T-helper 9 cell (primary cell): ENCODE data around the gene HPSE2.
"Not testable (repeated sequence)": the region's sequence is repeated elsewhere in the genome, so short reads cannot be mapped to it uniquely, and the experiment has no call there.

Experiments
- DNase-seq: peaks from one replicate; pipeline ENCODE4 v3.0.0-alpha.2; 2020

Gene HPSE2

DNA sequence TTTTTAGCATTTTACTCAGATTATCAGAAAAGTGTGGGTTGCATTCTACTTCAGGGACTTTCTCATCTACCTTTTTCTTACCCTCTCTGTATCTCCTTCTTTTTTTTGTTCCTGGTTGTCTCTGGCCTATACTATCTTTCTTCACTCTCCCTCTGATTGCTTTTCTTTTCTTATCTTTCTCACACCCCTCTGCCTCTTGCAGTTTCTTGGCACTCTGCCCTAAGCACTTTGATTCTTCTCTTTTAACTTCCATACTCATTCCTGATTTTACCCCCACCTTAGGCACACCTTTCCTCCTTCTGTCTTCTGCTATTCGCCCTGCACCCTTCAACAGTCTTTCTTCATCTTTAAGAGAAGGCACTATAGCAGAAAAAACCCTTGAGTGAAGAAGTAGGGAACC lies 696.1 kb downstream of the HPSE2 start:
- DNase-seq: no peak

GRCh38 chr10:98538472-98538871 lies 697.2 kb downstream of the HPSE2 start:
- no peak for DNase-seq

GRCh38 chr10:98536551-98536950 lies 699.1 kb downstream of the HPSE2 start:
- no peak for DNase-seq

GRCh38 chr10:98533746-98534445 lies 701.8 kb downstream of the HPSE2 start:
- DNase-seq: no peak

DNA sequence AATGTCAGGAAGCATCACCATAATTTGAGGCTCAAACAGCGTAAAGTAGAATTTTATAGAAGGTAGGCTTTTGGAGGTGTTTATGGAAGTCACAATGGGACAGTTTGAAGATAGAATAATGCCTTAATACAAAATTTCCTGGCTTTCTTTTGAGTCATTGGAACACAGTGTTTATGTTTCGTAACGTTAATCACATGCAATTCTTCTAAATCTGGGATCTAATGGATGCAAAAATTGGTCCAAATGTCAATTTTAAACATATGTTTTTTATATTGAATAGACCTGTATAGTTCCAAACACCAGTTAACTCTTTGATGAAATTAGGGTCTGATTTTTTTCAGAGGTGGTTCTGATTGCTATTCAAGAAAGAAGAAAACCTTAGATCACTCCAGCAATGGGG lies 702.4 kb downstream of the HPSE2 start:
- DNase-seq: no peak

DNA sequence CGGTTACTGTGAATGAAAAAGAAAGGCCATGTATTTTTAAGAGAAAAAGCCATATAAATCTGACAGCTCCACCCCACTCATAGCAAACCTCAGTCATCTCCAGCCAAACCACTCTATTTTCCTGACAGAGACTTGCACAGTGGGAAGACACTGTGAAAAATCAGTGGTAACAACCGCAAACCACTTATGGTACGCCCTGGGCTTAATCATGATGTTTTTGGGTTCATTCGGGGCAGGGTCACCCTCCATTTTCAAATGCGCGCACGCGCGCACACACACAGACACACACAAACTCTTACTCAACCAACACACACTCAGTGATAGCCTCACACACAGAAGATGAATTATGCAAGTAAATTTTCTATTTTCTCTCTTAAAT lies 706.9 kb downstream of the HPSE2 start:
- DNase-seq: no peak

DNA sequence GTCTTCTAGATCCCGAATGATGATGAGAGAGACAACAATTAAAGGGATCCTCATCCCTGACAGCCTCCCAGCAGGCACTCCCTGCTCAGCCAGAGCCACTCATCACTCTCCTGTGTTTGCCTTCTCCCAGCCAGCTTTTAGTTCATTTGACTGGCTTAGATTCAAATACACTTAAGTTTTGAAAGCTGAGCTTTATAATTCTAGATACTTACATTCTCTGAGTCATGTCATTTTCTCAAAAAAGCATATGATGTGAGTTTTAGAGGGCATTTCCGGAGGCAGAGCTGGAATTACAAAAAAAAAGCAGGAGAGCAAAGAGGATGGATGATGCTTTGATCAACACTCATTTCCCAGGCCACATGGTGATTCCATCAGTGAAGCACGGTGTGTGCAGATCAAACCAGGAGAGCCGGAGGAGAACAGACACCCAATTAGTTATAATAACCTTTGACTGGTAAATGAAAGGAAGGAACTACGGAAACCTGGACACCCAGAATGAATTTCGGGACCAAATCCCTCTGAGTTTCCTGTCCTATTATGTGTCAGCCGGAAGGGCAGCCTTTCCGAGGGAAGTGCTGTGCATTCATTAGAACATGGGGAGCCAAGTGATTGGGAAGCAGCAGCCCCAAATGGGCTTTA lies 707.4 kb downstream of the HPSE2 start:
- no peak for DNase-seq

DNA sequence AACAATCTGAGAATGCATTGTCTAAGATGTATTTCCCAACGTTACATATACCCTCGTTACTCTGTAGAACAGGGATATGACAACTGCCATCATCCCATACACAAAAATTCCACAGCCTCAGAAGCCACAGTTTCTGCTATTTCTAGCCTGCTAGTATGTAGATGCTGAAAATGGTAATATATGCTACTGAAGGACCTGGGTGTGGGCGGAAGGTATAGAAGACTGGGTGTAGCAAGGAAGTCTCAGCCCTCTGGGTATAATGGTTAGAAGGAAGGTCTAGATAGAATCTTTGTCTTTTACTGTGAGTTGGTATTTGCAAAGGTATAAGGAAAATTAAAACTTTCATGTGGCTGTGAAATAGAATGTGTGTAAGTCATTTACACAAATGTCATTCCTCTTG lies 709.7 kb downstream of the HPSE2 start:
- DNase-seq: no peak

DNA sequence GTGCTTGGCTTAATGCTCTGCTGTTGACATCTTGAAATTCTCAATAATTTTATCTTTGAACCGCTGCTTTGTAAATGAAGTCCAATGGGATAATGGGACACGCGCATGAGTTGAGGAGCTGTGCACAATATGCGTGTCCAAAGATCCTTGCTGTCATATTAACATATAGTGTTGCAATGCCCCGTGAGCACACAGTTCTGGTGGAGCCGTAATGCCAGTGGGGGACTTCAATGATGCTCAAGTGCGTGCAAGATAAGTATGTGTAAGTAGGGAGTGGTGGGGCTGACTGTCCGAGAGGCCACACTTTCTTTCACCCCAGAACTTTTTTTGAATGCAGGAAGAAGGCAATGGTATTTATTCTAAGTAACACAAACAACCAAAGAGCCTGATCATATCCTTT lies 711.5 kb downstream of the HPSE2 start:
- no peak for DNase-seq

GRCh38 chr10:98519841-98520240 lies 715.8 kb downstream of the HPSE2 start:
- DNase-seq: no peak

- DNase-seq: no peak
Observed at GRCh38 chr10:98517672-98518071, 718.0 kb downstream of the HPSE2 start.

DNA sequence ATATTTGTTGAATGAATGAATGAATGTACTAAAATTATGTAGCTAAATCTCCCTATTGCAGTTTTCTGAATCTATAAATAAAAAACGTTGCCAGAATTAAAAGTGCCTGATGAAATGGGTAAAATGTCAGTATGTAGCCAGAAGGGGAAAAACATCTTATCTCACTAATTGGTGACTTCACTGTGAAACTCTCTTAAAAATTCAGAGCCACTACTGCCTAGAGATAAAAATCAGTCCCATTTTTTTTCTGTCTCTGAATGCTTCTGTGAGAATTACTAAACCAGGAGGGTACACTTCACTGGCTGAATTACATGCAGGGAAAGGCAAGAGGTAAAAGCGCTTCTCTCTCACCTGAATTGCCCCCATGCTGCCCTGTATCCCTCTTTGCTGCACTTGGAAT lies 719.3 kb downstream of the HPSE2 start:
- no peak for DNase-seq

DNA sequence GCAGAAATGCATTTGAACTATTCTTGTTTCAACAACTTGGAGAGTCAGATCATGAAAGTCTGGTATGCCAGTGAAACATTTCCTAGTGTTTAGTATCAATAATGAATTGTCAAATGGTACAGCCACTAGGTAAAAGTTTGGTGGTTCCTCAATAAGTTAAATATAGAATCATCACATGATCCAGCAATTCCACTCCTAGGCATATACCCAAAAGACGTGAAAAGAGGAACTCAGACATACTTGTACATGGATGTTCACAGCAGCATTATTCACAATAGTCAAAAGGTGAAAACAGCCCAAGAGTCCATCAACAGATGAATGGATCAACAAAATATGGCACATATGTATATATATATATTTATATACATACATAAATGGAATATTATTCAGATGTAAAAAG lies 721.9 kb downstream of the HPSE2 start:
- no peak for DNase-seq

DNA sequence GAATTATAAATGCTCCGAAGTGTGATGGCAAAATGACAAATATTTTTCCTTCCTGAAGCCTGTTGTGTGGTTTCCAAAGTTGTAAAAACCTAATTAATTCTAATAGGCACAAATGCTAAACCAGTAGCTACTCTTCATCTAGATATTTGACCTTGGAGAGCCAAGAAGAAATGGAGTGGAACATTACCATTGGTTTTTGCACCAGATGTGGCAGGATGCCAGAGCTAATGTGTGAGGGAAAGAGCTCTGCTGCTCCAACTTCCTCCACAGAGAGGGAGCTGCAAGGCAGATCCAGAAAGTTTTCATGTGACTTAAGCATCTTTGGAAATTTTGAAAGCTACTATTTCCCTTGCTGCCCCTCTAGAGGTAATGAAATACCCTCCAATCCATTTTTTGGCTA lies 723.8 kb downstream of the HPSE2 start:
- no peak for DNase-seq

DNA sequence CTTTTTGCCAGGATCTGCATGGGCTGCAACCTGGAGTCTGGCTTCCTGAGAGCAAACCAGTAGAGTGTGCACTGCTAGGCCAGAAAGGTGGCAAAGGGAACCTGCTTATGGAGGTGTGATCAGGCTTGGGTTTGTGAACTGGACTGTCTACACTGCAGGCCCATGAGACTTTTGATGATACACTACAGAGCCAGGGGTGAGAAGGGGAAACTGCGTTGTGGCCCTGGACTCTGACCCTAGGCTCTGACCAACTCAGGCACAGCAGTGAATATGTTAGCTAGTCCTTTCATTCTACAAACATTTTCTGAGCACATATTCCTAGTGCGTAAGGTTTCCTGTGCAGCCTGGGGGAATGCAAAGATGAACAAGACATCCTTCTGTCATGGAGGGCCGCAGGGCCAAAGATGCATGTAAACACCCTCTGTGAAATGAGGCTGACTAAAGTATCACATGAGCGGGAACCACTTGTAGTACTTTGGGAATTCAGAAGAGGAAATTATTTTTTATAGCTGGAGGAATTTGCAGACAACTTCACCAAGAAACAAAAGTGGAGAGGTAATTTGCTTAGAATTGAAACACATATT lies 725.1 kb downstream of the HPSE2 start:
- DNase-seq: no peak

- DNase-seq: no peak
Observed at GRCh38 chr10:98509745-98510144, 725.9 kb downstream of the HPSE2 start.

GRCh38 chr10:98502535-98502934 lies 733.1 kb downstream of the HPSE2 start:
- DNase-seq: not testable (repeated sequence)

- DNase-seq: no peak
Observed at GRCh38 chr10:98492763-98493162, 742.9 kb downstream of the HPSE2 start.

- no peak for DNase-seq
Observed at GRCh38 chr10:98489561-98490481, 745.8 kb downstream of the HPSE2 start.

GRCh38 chr10:98488669-98489430 lies 746.8 kb downstream of the HPSE2 start:
- no peak for DNase-seq

GRCh38 chr10:98487649-98488048 lies 748.0 kb downstream of the HPSE2 start:
- no peak for DNase-seq

GRCh38 chr10:98486421-98486820 lies 749.2 kb downstream of the HPSE2 start:
- no peak for DNase-seq

- DNase-seq: no peak
Observed at GRCh38 chr10:98485959-98486358, 749.7 kb downstream of the HPSE2 start.
